Measurements from ENCODE around the gene GTF2F2.
"Not testable (repeated sequence)": the region's sequence is repeated elsewhere in the genome, so short reads cannot be mapped to it uniquely, and the experiment has no call there.

The GTF2F2 gene

GRCh38 chr13:45219123-45219891, 99.0 kb downstream of the GTF2F2 start:
- DNase-seq, result no peak

- DNase-seq, result no peak
These were observed 99.6 kb downstream of the GTF2F2 start for GRCh38 chr13:45219938-45220375.

GRCh38 chr13:45220403-45220802, 100.1 kb downstream of the GTF2F2 start:
- no peak for DNase-seq

GRCh38 chr13:45222516-45222915, 102.2 kb downstream of the GTF2F2 start:
- no peak for DNase-seq

- no peak for DNase-seq
These were observed 102.6 kb downstream of the GTF2F2 start for GRCh38 chr13:45222919-45223318.

- no peak for DNase-seq
These were observed 103.9 kb downstream of the GTF2F2 start for GRCh38 chr13:45224176-45224575.

- no peak for DNase-seq
These were observed 105.1 kb downstream of the GTF2F2 start for GRCh38 chr13:45225370-45225769.

GRCh38 chr13:45226024-45226423, 105.7 kb downstream of the GTF2F2 start:
- DNase-seq, result no peak

GRCh38 chr13:45228002-45228401, 107.7 kb downstream of the GTF2F2 start:
- DNase-seq, result no peak

GRCh38 chr13:45229172-45229571, 108.9 kb downstream of the GTF2F2 start:
- no peak for DNase-seq

- DNase-seq, result no peak
These were observed 111.0 kb downstream of the GTF2F2 start for GRCh38 chr13:45231305-45231704.

GRCh38 chr13:45231722-45232121, 111.4 kb downstream of the GTF2F2 start:
- no peak for DNase-seq

- no peak for DNase-seq
These were observed 112.3 kb downstream of the GTF2F2 start for GRCh38 chr13:45232591-45232990.

GRCh38 chr13:45238945-45239795, 118.9 kb downstream of the GTF2F2 start:
- no peak for DNase-seq

GRCh38 chr13:45240143-45240542, 119.8 kb downstream of the GTF2F2 start:
- no peak for DNase-seq

- no peak for DNase-seq
These were observed 121.8 kb downstream of the GTF2F2 start for GRCh38 chr13:45242070-45242469.

GRCh38 chr13:45242524-45242923, 122.2 kb downstream of the GTF2F2 start:
- no peak for DNase-seq

GRCh38 chr13:45243077-45243476, 122.8 kb downstream of the GTF2F2 start:
- no peak for DNase-seq

GRCh38 chr13:45244736-45245135, 124.4 kb downstream of the GTF2F2 start:
- not testable (repeated sequence) for DNase-seq

- no peak for DNase-seq
These were observed 129.4 kb downstream of the GTF2F2 start for GRCh38 chr13:45249662-45250061.

GRCh38 chr13:45254396-45254795, 134.1 kb downstream of the GTF2F2 start:
- no peak for DNase-seq

- DNase-seq, result no peak
These were observed 135.1 kb downstream of the GTF2F2 start for GRCh38 chr13:45255247-45255987.

- DNase-seq, result no peak
These were observed 135.9 kb downstream of the GTF2F2 start for GRCh38 chr13:45256254-45256653.

Measured in CD4-positive, alpha-beta T cell treated with Interleukin-10 for 1 hour (primary cell).